NCI-H187 (cell line): ENCODE data around the gene ADARB1.
A peak's percentile ranks its signal among the peaks of the same experiment; 100 is the strongest.

Experiments
- DNase-seq, 2 experiments: peaks; one replicate each; lab custom pipeline; 2025; lab: John Stamatoyannopoulos, UW

Gene ADARB1

DNA sequence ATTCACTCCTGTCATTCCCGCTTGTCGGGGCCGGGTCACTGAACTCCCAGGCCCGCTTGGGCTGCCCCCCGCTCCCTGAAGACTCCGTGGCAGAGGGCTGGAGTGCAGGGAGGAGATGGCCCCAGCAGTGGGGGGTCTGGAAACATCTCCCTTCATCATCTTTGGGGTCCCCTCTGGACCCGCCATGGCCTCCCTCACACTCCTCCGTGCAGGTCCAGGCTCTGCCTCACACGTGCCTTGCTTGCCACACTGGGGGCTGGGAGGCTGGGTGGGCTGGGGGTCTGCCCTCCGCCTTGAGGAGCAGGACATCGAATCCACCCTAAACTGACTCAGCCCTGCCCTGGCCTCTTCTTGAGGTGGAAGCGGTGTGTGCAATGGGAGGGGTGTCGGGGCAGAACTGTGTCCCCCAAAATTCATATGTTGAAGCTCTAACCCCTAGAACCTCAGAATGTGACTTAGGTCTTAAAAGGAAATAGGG, 178.1 kb downstream of the ADARB1 start:
- DNase-seq: no peak

DNA sequence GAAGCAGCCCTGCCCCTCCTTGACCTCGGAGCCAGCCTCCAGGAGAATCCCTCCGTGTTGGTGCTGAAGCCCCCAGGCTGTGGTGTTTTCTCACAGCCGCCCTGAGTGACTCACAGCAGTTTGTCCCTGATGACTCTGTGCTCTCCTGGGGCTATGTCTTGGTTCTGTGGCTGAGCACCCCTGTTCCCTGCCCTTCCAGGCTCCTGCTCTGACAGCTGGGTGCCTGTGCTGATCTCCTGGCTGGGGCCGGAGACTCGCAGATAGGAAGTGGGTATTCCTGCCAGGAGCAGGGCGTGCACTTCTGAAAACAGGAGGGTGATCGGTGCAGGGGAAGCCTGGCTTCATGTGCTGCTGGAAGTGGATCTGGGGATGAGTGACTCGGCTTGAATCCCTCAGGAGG, 178.8 kb downstream of the ADARB1 start:
- no peak for DNase-seq

DNA sequence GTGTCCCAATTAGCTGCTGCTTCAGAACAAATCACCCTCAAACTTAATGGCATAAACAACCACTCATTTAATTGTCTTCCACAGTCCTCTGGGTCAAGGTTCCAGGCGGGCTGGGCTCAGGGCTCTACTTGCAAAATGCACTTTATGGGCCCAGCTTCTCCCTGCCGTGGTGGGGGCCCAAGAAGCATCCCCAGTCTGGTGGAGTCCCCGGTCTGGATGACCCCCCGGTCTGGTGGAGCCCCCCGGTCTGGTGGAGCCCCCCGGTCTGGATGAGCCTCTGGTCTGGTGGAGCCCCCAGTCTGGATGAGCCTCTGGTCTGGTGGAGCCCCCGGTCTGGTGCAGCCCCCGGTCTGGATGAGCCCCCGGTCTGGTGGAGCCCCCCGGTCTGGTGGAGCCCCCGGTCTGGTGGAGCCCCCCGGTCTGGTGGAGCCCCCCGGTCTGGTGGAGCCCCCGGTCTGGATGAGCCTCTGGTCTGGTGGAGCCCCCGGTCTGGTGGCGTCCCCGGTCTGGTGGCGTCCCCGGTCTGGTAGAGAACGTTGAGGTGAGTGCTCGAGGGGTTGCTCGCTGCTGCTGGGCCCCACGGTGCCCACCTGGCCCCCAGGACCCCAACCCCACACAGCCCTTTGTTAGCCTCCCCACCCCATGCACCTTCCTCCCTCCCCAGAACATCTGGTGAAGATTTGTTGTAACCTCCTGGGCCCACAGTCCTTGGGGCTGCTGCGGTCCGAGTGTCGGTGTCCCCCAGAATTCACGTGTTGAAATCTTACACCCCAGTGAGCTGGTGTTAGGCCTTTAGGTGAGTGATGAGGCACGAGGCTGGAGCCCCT, 179.5 kb downstream of the ADARB1 start:
- no peak for DNase-seq

DNA sequence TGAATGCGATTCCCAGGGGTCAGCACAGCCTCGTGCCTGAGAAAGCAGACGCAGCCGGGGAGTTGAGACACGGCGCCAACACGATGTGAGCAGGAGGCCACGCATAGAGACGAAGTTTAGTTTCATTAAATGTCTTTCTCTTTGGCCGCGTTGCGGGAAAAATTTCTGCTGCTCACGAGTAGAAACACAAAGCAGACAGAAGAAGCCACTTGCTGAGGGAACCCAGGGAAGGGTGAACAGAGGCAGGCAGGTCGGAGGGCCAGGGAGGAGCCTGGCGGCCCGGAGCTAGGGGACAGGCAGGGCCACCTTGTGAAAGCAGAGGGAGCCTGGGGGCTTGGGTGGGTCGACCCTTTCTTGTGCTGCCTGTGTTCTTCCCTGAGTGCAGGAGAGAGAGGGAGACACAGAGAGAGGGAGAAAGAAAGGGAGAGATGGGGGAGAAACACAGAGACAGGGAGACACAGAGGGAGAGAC, 180.1 kb downstream of the ADARB1 start:
- DNase-seq: no peak

DNA sequence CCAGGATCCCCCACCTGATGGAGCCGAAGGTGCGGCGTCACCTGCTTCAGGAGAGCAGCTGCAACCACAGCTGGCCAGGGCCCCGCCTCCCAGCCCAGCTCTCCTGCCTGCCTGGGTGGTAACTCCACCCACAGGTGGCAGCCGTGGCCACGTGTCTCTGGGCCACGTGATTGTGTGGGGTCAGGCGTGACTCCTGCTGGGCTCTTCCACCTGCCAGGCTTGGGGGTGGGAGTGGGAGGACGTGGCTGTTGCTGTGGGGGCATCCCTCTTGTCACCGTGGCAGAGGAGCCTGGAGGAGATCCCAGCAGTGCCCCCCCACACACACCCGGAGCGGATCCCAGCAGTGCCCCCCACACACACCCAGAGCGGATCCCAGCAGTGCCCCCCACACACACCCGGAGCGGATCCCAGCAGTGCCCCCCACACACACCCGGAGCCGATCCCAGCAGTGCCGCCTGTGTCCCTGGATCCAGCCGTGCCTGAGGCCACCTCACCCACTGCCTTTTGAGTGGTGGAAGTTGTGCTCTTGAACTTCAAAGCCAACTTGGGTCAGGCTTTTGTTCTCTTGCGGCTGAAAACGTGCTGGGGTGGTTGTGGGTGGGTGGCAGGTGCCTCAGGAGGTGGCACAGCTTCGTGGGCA, 181.1 kb downstream of the ADARB1 start:
- DNase-seq: peak; percentile 49 to 58

DNA sequence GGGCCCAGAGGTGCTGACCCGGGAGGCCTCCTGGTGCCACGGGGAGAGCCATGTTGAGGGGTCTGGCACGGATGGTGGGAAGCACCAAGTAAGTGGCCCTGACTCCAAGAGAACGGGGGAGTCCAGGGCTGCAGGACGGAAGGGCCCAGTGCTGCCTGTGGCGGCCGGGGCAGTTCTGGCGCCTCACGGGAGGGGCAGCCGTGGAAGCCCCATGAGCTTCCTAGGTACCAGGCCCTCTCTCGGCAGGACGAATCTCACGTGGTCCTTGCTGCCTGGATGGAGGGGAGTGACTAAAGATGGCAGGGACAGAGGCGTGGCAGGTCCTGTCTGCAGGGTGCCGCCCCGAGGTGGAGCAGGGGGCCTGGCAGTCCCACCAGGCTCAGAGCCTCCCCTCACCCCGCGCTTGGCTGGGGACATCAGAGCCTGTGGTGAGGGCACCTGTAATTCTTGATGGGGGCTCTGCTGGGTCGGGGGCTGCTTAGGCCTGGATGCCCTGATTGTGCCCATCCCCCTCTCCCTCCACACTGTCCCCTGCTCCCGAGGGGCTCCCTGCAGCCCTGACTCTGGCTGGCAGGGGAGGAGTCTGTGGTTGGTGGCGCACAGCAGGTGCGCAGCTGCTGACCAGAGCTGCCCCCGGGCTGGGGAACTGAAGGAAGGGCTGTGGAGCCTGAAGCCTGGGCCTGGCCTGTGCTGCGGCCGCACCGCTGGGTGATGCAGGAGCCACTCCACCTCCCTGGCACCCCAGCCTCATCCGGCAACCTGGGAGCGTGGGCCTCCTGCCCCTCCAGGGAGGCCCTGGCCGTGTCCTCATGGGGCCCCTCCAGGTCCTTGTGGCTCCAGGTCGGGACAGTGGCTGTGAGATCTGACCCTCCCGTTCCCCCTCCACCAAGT, 181.9 kb downstream of the ADARB1 start:
- no peak for DNase-seq

DNA sequence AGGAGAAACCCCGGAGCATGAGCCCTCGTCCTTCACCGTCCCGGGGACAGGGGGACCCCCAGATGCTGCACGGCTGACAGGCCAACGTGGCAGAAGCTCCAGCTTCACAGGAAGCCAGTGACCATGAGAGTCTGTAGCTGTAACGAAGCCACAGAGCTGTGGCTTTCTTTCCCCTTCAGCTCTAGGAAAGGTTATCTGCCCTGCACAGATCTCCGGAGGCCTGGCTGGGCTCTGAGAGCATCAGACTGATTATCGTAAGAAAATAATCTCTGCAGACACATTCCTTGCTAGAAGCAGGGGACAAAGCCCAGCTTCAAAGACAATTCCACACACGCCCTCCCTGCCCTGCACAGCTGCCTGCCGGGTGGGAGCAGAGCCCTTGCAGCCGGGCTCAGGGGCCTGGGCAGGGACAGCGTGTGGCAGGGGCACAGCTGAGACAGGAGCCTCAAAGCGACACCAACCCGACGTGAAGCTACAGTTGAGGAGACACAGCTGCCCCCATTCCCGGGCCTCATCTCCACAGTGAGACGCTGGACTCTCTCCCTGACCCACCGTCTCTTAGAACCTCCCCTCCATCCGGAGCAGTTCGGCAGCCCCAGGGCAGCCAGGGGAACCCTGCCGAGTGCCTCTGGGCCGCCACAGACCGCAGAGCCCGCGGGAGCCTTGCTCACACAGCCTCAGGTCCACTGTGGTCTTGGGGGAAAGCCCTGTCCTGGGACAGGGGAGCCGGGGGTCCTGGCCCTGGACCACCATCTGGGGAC, 182.7 kb downstream of the ADARB1 start:
- no peak for DNase-seq

DNA sequence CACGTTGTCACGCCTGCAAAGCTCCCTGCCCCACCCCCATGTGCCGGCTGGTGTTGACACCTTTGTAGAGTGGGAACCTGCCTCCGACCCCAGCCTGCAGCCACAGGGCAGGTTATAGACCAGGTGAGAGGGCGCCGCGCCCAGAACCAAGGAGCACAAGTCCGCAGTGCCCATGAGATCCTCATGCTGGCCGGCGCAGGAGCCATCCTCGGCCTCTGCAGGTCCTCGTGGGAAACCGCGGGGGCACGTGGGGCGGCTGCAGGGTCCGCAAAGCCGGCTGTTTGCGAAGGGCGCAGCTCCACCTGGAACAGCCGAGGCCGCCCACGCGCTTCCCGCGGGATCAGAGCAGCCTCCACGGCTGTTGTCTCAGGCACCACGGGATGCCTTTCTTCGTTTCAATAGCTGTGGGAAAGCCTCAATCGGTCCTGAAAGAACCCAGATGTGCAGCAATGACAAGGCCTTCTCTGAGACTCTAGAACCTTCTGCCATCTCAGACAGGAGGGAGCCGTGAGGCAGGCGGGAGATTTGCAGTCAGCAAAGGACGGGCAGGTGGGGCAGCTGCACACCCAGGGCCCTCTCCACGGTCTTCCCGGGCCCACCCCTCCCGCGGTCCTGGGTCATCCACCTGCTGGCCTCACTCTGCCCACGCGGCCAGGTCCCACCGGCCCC, 183.4 kb downstream of the ADARB1 start:
- DNase-seq: no peak

DNA sequence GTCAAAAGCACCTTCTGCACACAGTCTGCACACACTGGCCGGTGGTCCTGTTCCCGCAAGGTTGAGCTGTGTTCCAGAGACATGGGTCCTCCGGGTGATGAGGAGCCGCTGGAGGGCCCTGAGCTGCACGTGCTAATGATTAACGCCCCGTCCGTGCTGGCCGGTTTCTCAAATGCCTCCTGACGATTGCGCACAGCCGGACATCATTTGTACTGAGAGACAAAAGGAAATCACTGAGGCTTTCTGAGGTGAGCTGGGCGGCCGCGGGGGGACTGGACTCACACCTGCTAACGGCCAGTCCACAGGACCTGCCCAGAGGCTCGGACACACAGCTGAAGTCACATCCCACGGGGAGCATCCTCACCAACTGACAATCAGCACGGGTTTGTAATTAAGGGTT, 184.1 kb downstream of the ADARB1 start:
- DNase-seq: no peak

DNA sequence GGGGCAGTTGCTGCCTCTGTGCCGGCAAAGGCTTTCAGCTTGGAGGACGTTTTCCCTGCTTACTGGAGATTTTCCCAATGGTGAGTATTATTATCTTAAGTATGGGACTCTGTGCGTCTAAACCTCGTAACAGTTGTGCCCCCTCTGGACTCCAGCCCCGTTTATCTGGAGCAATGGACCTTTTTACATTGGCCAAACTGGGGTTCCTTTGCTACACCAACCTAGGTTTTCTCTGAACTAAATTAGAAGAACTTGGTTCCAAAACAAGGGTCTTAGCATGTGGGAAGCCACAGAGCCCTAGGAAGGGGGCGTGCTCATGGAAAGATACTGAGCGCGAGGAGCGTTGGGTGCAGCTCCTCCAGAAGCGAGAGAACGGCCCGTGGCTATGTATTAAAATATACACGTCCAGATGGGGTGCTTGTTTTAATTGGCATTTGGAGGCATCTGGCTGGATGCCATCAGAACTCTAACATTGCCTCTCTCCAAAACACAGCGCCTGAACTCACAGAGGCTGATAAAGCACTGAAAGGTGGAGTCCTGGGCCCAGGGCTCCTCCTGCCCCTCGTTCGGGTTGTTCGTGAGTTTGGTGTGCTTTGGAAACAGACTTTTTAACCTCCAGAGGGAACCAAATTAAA, 184.9 kb downstream of the ADARB1 start:
- DNase-seq: no peak

DNA sequence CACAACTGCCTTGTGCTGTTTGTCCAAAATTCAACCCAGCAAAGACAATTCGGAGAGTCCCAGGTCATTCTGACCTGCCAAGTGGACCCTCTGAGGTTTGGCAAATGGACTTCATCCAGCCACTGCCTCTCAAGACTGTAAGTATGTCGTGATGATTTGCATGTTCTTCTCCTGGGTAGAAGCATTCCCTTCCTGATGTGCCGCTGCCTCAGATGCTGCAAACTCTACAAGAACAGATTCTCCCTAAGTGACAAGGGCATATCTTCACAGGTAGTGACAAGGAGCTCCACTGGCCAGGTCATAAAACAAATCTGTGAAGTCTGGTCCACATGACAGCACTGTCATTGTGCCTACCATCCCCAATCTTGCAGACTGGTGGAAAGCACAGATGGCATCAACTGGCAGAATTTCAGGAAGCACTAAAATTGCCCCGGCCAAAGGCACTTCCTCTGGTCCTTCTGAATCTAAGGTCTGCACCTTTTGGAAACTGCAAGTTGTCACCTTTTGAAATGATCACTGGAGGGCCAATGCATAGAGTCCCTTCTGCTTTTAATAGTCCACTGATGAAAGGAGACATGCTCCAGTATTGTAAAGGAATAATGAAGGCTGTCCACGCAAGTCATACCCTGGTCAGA, 185.9 kb downstream of the ADARB1 start:
- no peak for DNase-seq

DNA sequence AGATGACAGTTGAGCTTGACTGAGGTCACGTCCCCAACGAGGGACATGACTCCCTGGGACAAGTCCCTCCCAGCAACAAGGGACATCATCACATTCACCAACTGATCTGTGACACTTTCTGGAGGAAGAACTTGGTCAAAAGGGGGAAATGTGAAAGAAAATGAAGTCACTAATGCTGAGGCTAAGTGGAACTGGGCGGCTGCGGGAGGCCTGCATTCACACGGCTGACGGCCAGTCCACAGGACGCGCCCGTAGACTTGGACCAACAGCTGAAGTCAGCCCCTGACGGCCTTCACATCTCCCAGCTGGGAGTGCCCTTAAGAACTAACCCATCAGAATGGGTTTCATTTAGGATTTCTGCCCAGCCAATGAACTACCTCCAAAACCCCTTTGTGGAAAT, 186.7 kb downstream of the ADARB1 start:
- no peak for DNase-seq

DNA sequence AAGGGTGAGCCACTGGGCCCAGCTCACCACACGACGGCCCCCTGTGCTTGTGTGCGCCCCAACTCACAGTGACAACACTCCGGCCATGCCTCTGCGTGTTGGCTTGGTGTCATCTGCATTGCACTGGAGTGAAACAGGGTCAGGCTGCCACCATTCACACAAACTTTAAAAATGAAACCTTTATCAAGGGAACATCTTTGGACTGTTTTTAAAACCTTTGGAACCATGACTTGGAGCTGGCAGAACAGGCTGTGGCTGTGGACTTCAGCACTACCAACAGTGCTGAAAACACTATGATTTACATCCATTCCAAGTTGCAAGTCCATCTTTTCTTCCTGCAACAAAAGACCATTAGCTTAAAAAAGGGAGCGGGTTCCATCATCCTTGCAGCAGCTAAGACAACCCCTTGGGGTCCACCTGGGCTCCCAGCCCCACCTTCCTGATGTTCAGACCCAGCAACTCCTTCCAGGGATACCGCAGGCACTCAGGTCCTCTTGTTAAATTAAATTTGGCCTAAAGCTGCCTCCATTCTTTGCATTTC, 187.7 kb downstream of the ADARB1 start:
- no peak for DNase-seq

DNA sequence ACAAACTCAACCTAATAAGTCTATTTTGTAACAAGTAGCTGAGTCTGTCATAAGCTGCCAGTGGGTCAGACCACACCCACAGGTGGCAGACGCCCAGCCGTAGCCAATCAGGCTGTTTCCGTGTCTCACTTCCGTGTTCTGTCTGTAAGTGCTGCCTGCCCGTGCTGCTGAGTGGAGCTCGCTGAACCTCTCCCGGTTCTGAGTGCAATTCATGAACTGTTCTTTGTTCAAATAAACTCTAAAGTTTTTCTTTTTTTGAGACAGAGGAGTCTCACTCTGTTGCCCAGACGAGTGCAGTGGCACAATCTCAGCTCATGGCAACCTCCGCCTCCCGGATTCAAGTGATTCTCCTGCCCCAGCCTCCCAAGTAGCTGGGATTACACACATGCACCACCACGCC, 188.2 kb downstream of the ADARB1 start:
- DNase-seq: no peak

DNA sequence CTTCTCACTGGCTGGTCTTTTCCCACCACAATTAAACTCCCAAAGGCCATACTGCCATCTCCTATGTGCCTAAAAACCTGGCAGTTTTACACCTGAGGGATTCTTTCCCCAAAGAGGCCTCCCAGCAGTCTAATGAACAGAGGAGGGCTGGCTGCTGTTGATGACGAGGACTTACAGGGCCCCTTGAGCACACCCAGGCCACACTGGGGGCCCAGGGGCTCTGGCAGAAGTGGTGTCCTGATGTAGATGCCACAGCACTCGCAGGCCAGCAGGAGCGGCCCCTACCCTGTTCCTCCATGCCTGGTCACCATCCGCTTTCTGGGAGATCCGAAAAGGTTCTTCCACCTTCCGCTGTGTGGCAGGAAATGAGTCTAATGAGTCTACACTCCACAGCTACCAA, 189.2 kb downstream of the ADARB1 start:
- DNase-seq: no peak

DNA sequence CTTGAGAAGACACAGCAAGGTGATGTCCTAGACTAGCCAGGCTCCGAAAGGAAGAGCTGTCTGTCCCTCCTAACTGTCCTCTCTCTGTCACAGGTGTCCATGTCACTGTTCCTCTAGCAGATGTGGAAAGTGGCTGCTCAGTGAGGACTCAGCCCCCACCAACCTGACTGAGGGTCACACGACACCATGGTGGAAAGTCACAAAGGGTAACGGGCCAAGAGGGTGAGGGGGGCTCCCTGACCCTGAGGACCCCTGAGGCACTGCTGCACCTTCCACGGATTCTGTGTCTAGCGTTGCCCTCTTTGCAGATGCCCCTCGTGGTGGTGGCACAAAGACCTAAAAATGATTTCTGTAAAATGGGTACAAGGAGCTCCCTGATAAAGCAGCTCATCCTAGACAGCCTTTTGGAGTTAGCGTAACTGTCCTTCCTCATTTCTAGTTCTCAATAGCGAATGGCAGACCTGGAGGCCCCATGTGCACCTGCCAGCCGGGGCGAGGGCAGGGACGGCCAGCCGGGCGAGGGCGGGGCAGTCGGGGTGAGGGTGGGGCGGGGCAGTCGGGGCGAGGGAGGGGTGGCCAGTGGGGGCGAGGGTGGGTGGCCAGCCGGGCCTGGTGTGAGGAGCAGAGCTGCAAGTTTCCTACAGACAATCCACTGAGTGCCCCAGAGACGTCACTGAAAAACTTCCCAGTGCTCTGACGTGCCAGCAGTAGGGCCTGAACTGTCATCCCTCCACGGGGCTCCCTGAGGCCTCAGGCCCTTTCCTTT, 189.9 kb downstream of the ADARB1 start:
- no peak for DNase-seq

DNA sequence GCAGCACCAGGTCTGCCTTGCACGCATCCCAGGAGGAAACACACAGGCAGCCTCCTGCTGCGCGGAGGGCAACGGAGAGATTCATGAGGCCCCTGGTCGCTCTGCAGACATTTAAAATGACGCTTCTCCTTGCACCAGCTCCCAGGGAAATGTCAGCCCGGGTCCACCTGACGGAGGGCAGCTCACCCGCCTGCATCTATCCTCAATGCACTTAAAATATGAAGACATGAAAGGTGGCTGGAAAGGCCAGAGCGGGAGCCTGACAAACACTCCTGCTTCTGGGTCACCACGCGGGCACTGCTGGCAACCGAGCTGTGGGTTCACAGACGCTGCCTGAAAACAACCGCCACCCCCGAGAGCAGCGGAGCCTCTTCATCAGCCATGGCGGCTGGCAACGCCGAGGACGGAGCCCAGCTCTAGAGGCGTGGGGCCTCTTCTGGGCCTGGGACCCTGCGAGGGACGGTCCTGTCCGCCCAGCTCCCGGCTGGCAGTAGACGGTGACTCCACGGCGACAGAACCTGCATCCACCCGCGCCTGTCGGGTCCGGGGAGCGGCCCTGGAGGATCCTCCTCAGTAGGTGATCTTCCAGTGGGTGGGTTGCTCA, 190.6 kb downstream of the ADARB1 start:
- no peak for DNase-seq

DNA sequence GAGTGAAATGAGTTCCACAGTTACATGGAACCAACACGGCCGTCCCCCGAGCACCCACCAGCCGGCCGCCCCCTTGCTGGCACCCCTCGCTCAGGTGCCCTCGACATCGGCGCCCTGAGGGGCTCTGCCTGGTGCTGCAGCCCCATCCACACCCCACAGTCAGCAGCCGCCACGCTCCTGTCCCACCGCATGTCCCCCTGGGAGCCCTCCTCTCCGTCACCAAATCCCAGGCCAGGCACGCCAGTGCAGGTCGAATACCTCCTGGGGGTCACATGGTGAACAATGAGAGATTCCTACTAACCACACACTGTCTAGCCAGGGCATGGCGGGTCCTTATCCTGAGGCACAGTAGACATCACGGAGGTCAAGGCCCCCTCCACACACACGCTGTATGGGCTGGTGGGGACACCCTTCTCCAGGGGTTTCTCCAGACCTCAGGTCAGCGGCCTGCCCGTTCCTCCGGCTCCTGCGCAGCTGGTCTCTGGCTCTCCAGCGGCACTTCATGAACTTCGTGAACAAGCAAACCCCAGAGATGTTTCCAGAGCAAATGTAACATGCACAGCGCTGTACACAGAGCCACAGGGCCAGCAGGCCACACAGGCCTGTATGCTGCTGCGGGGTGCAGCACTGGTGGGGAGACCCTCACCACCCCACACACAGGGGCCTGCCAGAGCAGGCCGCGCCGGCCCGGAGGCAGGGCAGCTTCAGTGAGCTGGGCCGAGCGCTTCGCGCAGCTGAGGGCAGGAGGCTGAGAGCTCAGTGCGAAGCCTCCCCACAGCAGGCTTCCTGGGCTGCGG, 191.5 kb downstream of the ADARB1 start:
- DNase-seq: no peak
